Measurements from ENCODE around the gene NRXN3.

GRCh38 chr14:79643132-79643531 is 1473.0 kb downstream of the NRXN3 start:
- no peak for TF ChIP-seq CTCF (IDR thresholded peaks at IDR 0.05)
- TF ChIP-seq EZH2 (IDR thresholded peaks at IDR 0.05), result no peak
- TF ChIP-seq EZH2phosphoT487 (IDR thresholded peaks at IDR 0.05), result no peak
